Right atrium auricular region (tissue), 2 donors: ENCODE data around the gene TOP2B. TPM values are rescaled to one million over a fixed set of nuclear protein-coding genes. Genes with fewer than 3 reads are reported as not detected.

Experiments used
- DNase-seq: peaks from one replicate; pipeline ENCODE4 v3.0.0-alpha.2; 2019; ENCODE audit warnings: low spot score
- H3K27ac ChIP-seq, 2 donors: fragments of 200-600 bp; sonication (generic); 1 replicate in 1 of 2; 2 replicates in 1 of 2; pipeline ENCODE4 v1.5.1; 2016 to 2019
- H3K27me3 ChIP-seq, 2 donors: fragments of 200-600 bp; sonication (generic); one replicate each; pipeline versions ENCODE4 v1.5.1 to v1.6.0; 2017 to 2019
- H3K36me3 ChIP-seq: fragments of 200-600 bp; sonication (generic); one replicate; pipeline ENCODE4 v1.5.1; 2016
- H3K4me1 ChIP-seq, 2 donors: fragments of 200-600 bp; sonication (generic); one replicate each; pipeline versions ENCODE4 v1.5.1 to v1.6.0; 2017 to 2019
- H3K4me3 ChIP-seq, 2 donors: fragments of 200-600 bp; sonication (generic); 1 replicate in 1 of 2; 2 replicates in 1 of 2; pipeline ENCODE4 v1.5.1; 2017 to 2019; ENCODE audit warnings: mild to moderate bottlenecking in 1 of 2, moderate library complexity in 1 of 2
- H3K9me3 ChIP-seq, 2 donors: fragments of 200-600 bp; sonication (generic); one replicate each; pipeline ENCODE4 v1.5.1; 2019
- CTCF ChIP-seq, 2 donors: fragments of 200-600 bp; sonication (generic); IDR thresholded peaks; one replicate each; pipeline ENCODE4 v1.5.1; 2019; ENCODE audit warnings: antibody characterized with exemption in 2 of 2
- total RNA-seq, 2 donors: library from RNA; depleted of rRNA; stranded (reverse); fragments of >200 nt; gene quantifications; one replicate each; pipeline ENCODE4 v1.1.0, GENCODE V29; 2016

Gene TOP2B
- total RNA-seq, 2 donors from 2014 or later: 67.2 to 91.4 TPM

GRCh38 chr3:25679642-25680302, 15.1 kb upstream of the TOP2B start:
- no peak for DNase-seq
- Histone ChIP-seq H3K27ac (no peak overlapping the region), H3K36me3 (no peaks in the 10 kb centered on the region), H3K4me1 (no peaks in the 10 kb centered on the region), H3K4me3 (no peak overlapping the region), H3K27me3 (no peaks in the 10 kb centered on the region), H3K9me3 (no peaks in the 10 kb centered on the region)
- TF ChIP-seq CTCF (IDR thresholded peaks at IDR 0.05): no peak

- no peak for TF ChIP-seq CTCF (IDR thresholded peaks at IDR 0.05)
- DNase-seq: no peak
- Histone ChIP-seq H3K4me1 (no peaks in the 10 kb centered on the region), H3K27ac (no peak overlapping the region), H3K4me3 (no peak overlapping the region), H3K9me3 (no peaks in the 10 kb centered on the region), H3K36me3 (no peaks in the 10 kb centered on the region), H3K27me3 (no peaks in the 10 kb centered on the region)
These were observed 14.5 kb upstream of the TOP2B start for GRCh38 chr3:25679166-25679565.

GRCh38 chr3:25678581-25678980, 13.9 kb upstream of the TOP2B start:
- no peak overlapping the region for H3K4me3 ChIP-seq
- no peak for TF ChIP-seq CTCF (IDR thresholded peaks at IDR 0.05)
- H3K4me1 ChIP-seq: no peaks in the 10 kb centered on the region
- no peak overlapping the region for H3K27ac ChIP-seq
- H3K36me3 ChIP-seq: no peaks in the 10 kb centered on the region
- H3K9me3 ChIP-seq: no peaks in the 10 kb centered on the region
- no peaks in the 10 kb centered on the region for H3K27me3 ChIP-seq
- DNase-seq: no peak

GRCh38 chr3:25677121-25677520, 12.4 kb upstream of the TOP2B start:
- no peaks in the 10 kb centered on the region for H3K27me3 ChIP-seq
- H3K4me1 ChIP-seq: no peaks in the 10 kb centered on the region
- no peak for DNase-seq
- no peak overlapping the region for H3K4me3 ChIP-seq
- no peaks in the 10 kb centered on the region for H3K36me3 ChIP-seq
- no peak for TF ChIP-seq CTCF (IDR thresholded peaks at IDR 0.05)
- H3K9me3 ChIP-seq: no peaks in the 10 kb centered on the region
- H3K27ac ChIP-seq: no peak overlapping the region

GRCh38 chr3:25674670-25675069, 10.0 kb upstream of the TOP2B start:
- Histone ChIP-seq H3K4me3 (no peak overlapping the region), H3K27ac (no peak overlapping the region)
- no peak for TF ChIP-seq CTCF (IDR thresholded peaks at IDR 0.05)

GRCh38 chr3:25673738-25674298, 9.1 kb upstream of the TOP2B start:
- no peak for TF ChIP-seq CTCF (IDR thresholded peaks at IDR 0.05)
- Histone ChIP-seq H3K4me1 (no peaks in the 10 kb centered on the region), H3K4me3 (no peak overlapping the region), H3K9me3 (no peaks in the 10 kb centered on the region), H3K36me3 (no peaks in the 10 kb centered on the region), H3K27me3 (no peaks in the 10 kb centered on the region), H3K27ac (no peak overlapping the region)
- DNase-seq: no peak

More at GRCh38 chr3:25674670-25675069, 10.0 kb upstream of the TOP2B start:
- H3K4me1 ChIP-seq: no peaks in the 10 kb centered on the region
- H3K36me3 ChIP-seq: no peaks in the 10 kb centered on the region
- no peak for DNase-seq
- no peaks in the 10 kb centered on the region for H3K27me3 ChIP-seq
- H3K9me3 ChIP-seq: no peaks in the 10 kb centered on the region
